Measurements from ENCODE around the gene KCNJ5. TPM values are rescaled to one million over a fixed set of nuclear protein-coding genes. Genes with fewer than 3 reads are reported as not detected.

KCNJ5 gene
- polyA plus RNA-seq, 4 donors = 0.90 to 5.2 (median 3.7) TPM

GRCh38 chr11:128893578-128894285, 2.6 kb downstream of the KCNJ5 start:
- DNase-seq (ENCODE audit: low read depth in 4 of 4, low spot score in 3 of 4) = no peak

- DNase-seq (ENCODE audit: low read depth in 4 of 4, low spot score in 3 of 4) = no peak
Measured at GRCh38 chr11:128894286-128894681, 3.1 kb downstream of the KCNJ5 start.

DNA sequence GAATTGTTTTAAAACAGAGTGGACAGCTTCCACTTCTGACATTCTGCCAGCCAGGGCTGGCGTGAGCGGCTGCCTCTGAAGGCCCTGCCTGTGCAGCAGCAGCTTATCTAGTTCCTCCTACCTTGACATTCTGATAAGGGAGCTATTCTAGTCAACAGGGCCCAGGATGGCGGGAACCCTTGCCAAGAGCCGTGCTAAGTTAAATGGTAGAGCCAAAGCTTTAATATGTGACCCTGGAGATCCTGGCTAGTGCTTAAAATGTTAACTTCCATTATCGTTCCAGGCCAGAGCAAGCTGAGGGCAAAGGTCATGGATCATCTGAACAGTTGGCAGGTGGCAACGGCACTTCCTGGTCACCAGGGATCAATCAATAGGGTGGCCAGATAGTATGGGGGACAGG, 3.5 kb downstream of the KCNJ5 start:
- DNase-seq (ENCODE audit: low read depth in 4 of 4, low spot score in 3 of 4) = no peak

DNA sequence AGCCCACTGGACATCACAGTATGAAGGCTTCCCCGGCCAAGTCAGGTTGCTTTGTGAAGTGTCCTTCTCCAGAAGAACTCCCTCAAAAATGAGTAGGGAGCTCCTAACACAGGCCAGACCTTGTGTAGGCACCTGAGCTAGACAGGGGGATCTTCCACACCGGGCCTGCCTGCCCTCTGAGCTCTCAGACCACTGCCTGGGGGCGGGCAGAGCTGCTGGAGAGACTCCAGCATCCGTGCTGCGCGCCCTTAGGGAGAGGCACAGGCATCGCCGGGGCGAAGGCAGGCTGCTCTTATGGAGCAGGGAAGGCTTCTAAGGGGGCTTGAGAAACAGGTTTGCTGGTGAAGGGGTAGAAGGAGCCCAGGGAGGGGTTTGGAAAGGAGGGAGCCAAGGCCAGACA, 4.4 kb downstream of the KCNJ5 start:
- DNase-seq (ENCODE audit: low read depth in 4 of 4, low spot score in 3 of 4) = no peak

DNA sequence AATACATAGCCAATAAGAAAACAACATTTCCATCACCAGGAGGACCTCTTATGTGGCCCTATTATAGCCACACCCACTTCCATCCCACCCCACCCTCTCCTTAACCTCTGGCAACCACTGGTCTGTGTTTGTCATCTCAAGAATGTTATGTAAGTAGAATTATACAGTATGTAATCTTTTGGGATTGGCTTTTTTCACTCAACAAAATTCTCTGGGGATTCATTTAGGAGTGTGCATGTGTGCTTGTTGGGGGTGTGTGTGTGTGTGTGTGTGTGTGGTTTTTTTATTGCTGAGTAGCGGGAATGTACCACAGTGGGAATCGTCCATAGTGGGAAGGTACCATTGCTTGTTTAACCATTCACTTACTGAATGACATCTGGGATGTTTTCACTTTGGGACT, 5.2 kb downstream of the KCNJ5 start:
- no peak for DNase-seq (ENCODE audit: low read depth in 4 of 4, low spot score in 3 of 4)

- no peak for DNase-seq (ENCODE audit: low read depth in 4 of 4, low spot score in 3 of 4)
Measured at GRCh38 chr11:128897826-128898225, 6.7 kb downstream of the KCNJ5 start.

DNA sequence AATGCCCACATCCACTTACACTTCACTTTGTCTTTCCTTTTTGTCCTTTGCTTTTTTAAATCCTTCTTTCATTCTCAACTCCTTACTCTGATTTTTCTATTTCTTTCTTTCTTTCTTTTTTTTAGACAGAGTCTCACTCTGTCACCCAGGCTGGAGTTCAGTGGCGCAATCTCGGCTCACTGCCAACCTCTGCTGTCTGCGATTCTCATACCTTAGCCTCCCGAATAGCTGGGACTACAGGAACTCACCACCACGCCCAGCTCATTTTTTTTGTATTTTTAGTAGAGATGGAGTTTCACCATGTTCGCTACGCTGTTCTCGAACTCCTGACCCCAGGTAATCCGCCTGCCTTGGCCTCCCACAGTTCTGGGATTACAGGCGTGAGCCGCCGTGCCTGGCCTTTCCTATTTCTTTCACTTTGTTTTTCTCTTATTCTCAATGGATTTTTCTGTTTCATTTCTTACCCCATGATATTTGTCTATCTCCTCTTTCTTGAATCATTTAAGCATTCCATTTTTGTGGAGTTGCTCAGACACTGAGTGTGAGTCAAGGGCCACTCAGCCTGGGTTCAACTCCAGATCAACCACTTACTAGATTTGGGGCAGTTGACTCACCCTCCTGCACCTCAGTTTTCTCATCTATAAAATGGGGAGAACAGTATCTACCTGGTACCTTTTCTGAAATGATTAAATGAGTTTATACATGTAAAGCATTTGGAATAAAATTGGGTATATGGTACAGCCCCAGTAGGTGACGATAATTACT, 7.6 kb downstream of the KCNJ5 start:
- DNase-seq (ENCODE audit: low read depth in 4 of 4, low spot score in 3 of 4) = no peak

DNA sequence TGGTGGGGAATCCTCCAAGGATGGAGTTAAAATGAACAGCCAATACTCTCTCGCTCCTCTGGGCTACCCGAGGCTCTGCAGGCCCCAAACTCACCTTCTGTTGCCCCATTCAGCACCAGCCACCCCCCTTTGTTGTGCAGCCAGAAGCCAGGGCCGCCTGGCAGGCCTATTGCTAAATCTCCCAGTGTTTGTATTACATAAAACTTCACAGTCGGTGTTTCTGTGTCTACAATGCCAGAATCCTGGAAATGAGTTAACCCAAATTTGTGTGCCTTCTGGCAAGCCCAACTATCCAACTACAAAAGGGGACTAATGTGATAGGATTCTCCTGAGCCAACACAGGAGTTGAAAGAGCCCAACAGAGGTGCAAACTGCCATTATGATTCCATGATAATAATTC, 9.3 kb downstream of the KCNJ5 start:
- DNase-seq (ENCODE audit: low read depth in 4 of 4, low spot score in 3 of 4) = no peak

DNA sequence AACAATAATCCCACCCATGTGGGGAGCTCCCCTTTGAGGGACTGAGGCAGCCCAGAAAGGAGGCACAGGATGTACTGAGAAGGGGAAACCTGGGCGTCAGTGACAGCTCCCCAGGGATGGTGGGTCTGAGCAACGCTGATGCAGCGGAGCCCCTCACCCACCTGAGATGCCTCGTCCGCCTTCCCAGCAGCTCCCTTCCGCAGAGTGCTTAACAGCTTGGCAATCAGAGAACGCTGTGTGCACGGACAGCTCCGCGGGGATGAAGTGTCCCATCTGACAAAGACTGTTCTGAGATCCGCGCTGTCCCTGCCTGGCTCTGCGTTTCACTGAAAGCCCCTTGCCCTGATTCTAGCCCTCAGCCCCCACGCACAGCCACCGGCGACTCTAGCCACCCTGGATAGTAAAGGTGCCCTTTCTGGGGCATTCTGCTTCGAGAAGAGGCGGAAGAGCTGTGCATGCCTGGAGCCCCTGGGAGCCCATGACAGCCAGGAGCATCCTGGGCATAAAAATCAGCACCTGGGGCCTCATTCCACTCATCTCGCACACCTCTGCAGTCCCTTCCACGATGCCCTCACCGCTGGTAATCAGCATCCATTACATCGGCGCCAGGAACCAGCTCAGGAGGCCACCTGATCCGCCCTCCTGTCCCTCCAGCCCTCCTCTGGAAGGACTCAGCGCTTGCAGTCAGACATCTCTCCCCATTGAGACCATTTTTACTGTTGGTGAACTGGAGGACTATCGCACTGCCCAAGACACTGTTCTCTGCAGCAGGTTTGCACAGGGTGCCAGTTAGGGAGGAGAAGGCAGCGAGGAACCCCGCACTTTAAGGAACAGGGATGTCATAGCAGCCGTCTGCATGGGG, 10.7 kb downstream of the KCNJ5 start:
- DNase-seq (ENCODE audit: low read depth in 4 of 4, low spot score in 3 of 4) = no peak

GRCh38 chr11:128902515-128903066, 11.4 kb downstream of the KCNJ5 start:
- DNase-seq (ENCODE audit: low read depth in 4 of 4, low spot score in 3 of 4) = no peak

GRCh38 chr11:128903248-128904061, 12.3 kb downstream of the KCNJ5 start:
- DNase-seq (ENCODE audit: low read depth in 4 of 4, low spot score in 3 of 4) = no peak

DNA sequence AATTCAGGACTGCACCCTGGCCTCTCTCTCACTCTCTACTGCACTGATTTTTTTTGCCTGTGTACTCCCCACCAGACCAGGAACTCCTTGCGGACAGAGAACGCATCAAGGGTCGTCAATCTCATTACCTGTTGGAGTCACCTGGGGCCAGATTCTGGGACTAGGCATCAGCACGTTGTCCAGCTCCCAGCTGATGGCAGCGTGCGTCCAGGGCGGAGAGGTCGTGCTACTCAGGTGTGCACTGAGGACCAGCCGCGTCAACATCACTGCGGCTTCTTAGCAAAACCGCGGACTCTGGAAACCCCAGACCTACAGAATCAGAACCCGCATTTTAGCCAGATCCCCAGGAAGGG, 13.1 kb downstream of the KCNJ5 start:
- no peak for DNase-seq (ENCODE audit: low read depth in 4 of 4, low spot score in 3 of 4)

GRCh38 chr11:128904656-128905344, 13.6 kb downstream of the KCNJ5 start:
- no peak for DNase-seq (ENCODE audit: low read depth in 4 of 4, low spot score in 3 of 4)

DNA sequence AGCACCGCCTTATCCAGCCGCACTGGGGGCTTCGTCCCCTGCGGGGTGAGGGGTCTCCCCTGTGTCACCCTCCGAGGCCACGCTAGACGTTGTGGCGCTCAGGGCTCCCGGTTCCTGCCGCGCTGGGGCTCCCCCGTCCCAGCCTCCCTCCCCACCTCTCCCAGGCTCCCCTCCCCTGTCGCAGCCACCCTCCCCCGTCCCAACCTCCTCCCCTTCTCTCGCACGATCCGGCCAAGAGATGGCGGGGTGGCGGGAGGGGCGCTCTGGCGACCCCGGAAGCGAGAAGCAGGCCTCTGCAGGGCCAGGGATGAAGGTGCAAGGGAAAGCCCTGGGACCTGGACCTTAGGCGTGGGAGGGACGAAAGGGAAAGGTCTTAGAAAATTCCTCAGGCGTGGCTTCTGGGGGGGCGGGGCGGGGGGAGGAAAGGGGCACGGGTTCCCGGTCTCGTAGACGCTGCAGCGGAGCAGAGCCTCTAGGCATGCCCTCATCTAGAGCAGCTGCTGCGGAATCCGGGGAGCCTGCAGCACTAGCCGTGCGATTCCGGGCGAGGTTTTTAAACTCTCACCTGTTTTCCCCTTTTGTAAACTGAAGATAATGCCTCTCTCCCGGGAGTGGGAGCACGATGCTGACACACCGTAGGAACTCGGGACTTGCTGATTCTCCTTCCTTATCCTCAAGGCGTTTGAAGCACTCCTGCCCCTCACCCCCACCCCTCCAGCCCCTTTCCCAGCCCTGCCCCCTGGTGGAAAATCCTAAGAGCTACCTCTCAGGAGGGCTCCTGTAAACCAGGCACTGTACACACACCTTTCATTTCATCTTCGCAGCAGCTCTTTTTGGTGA, 14.4 kb downstream of the KCNJ5 start:
- no peak for DNase-seq (ENCODE audit: low read depth in 4 of 4, low spot score in 3 of 4)

DNA sequence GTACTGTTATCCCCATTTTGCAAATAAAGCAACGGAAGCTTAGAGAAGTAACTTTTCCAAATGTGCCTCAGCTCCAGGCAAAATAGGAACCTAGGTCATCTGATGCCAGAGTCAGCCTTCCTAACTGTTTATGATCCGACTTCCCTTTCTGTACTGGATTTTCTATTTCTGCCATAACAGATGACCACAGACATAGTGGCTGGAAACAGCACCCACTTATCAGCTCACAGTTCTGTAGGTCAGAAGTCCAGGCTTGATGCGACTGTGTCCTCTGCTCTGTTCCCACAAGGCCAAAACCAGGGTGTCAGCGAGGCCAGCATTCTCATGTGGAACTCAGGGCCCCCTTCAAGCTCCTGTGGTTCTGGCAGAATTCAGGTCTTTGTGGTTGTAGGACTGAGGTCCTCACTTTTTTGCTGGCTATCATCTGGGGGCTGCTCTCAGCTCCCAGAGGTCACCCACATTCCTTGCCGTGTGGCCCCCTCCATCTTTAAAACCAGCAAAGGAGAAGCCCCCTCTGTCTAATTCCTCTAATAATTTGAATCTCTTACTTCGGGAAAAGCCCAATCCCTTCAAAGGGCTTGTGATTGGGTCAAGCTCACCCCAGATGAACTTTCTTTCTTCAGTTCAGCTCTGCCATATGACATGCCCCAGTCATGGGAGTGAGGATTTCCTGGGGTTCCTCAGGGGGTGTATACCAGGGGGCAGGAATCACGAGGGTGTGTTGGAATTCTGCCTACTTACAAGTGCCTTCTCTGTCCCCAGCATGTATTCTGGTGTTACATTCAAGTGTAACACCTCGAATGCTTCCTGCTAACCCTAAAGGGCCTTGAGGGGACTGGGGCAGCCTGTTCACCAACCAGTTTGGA, 15.3 kb downstream of the KCNJ5 start:
- DNase-seq (ENCODE audit: low read depth in 4 of 4, low spot score in 3 of 4) = no peak

- no peak for DNase-seq (ENCODE audit: low read depth in 4 of 4, low spot score in 3 of 4)
Measured at GRCh38 chr11:128907585-128907984, 16.4 kb downstream of the KCNJ5 start.

DNA sequence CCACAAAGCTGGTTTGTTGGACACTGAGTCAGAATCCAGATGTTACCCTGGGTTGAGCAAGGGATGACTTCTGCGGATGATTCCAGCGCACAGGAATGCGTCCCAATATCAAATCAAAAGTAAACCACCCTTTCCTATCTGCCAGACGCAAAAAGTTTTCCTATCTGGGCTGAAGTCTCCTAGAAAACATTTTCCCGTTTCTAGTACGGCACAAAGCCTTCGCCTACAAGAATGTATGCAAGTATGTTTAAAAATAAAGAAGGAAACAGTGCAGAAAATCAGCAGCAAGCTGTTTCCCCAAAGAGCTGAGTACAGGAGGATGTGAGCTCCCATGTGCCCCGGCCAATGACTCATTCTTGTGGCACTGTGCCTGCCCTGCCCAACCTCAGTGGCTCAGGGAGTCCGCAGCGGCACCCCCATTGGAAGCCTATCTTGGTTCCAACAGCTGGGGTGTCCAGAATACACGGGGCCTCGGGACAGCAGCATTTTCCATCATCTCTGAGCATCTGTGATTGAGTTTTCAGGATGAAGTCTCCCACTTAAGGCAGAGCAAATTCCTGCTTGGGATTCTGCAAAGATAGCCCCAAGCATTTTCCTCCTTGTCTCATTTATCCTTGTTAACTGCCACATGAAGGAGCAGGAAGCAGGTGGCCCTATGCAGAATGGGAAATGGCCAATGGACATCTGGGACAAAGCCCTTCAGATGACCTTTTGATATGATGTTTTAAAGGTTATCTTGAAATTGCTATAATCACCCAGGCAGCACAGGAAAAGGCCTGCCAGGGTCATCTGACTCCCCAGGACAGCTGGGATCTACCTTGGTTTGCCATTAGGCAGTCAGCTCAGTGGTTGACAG, 17.5 kb downstream of the KCNJ5 start:
- DNase-seq (ENCODE audit: low read depth in 4 of 4, low spot score in 3 of 4) = no peak
